HG02884 (cell line): ENCODE measurements around the gene LYL1.

Experiments
- ATAC-seq: cut with Tn5 transposase; IDR thresholded peaks from one replicate; pipeline ENCODE4 v1.9.1; 2021; ENCODE audit warnings: mild to moderate bottlenecking, moderate library complexity; ENCODE audit not compliant: unreplicated experiment

Gene LYL1

GRCh38 chr19:13077240-13077639 lies 25.4 kb downstream of the LYL1 start:
- ATAC-seq: no peak

GRCh38 chr19:13076787-13077186 lies 25.9 kb downstream of the LYL1 start:
- no peak for ATAC-seq

- ATAC-seq: no peak
These were observed 26.3 kb downstream of the LYL1 start for GRCh38 chr19:13076320-13076719.

GRCh38 chr19:13074378-13074777 lies 28.3 kb downstream of the LYL1 start:
- no peak for ATAC-seq

- no peak for ATAC-seq
These were observed 29.4 kb downstream of the LYL1 start for GRCh38 chr19:13073263-13073662.

- no peak for ATAC-seq
These were observed 30.3 kb downstream of the LYL1 start for GRCh38 chr19:13072188-13072908.

- ATAC-seq: no peak
These were observed 31.0 kb downstream of the LYL1 start for GRCh38 chr19:13071444-13072187.

GRCh38 chr19:13070425-13071140 lies 32.1 kb downstream of the LYL1 start:
- no peak for ATAC-seq

GRCh38 chr19:13069415-13070359 lies 33.0 kb downstream of the LYL1 start:
- ATAC-seq: no peak

GRCh38 chr19:13068085-13068846 lies 34.4 kb downstream of the LYL1 start:
- ATAC-seq: no peak

- no peak for ATAC-seq
These were observed 35.5 kb downstream of the LYL1 start for GRCh38 chr19:13066933-13067807.

GRCh38 chr19:13066226-13066625 lies 36.4 kb downstream of the LYL1 start:
- ATAC-seq: no peak

- no peak for ATAC-seq
These were observed 38.6 kb downstream of the LYL1 start for GRCh38 chr19:13064092-13064489.

GRCh38 chr19:13063461-13064091 lies 39.1 kb downstream of the LYL1 start:
- no peak for ATAC-seq

- ATAC-seq: no peak
These were observed 40.3 kb downstream of the LYL1 start for GRCh38 chr19:13062317-13062716.

- ATAC-seq: no peak
These were observed 41.4 kb downstream of the LYL1 start for GRCh38 chr19:13060964-13061927.

- no peak for ATAC-seq
These were observed 42.3 kb downstream of the LYL1 start for GRCh38 chr19:13060233-13060963.
